Measurements from ENCODE around the gene MARK2. TPM values are rescaled to one million over a fixed set of nuclear protein-coding genes. Genes with fewer than 3 reads are reported as not detected.

The MARK2 gene
- total and polyA plus RNA-seq, 2 donors (not counting 1 experiment from before 2014, with no cell fraction given): 6.4 to 12.3 TPM

DNA sequence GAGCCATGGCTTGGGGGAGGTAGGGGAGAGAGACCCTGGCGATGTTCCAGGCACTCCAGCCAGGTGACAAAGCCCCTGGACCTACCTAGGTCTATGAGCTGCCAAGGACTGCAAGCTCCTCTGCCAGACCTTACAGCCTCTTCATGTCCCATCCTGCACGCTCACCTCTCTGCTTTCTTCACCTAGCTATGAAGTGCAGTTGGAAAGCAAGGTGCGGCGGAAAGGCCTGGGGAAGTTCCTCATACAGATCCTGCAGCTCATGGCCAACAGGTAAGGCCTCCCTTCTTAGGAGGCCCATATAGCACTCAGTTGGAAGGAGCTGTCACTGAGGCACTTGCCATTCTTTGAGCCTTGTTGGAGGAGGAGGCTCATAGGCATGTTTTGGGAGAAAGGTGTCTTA lies 113.7 kb downstream of the MARK2 start:
- Histone ChIP-seq H3K36me3 (ENCODE audit: control insufficient read depth, insufficient read depth, low read length) (peaks cover 6% of the 10 kb centered on the region), H3K4me2 (ENCODE audit: extremely low read depth, insufficient read depth, low read length) (no peak overlapping the region)
- TF ChIP-seq CTCF (conservative IDR thresholded peaks at IDR 0.05 in 1 of 2, IDR thresholded peaks at IDR 0.05 in 1 of 2; ENCODE audit: low read depth in 1 of 2, low read length in 2 of 2): no peak
- TF ChIP-seq EZH2 (IDR thresholded peaks at IDR 0.05; ENCODE audit: low read length, missing control alignments): no peak

DNA sequence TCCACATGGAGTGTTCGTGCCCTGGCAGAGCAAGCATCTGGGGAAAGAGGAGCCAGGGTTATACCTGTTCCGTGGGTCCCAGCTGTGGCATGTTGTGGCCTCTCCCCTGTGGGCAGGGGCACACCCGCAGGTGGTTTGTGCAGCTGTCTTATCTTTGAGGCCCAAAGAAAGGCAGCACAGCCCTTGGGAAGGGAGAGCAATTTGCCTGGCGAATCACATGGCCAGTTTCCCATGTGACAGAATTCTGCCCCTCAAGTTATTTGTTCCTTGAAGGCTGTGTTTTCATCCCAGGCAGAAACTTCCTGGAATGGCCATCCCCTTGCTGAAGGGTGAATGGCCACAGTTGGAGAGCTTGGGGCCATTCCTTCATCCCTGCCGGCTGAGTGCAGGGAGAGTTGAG lies 119.1 kb downstream of the MARK2 start:
- H3K9ac ChIP-seq (ENCODE audit: insufficient read depth, low read length): no peak overlapping the region
- H3K36me3 ChIP-seq (ENCODE audit: control insufficient read depth, insufficient read depth, low read length): peaks cover 3% of the 10 kb centered on the region
- no peaks in the 10 kb centered on the region for H4K20me1 ChIP-seq (ENCODE audit: control insufficient read depth, extremely low read depth, insufficient read depth, low read length)
- no peak overlapping the region for H2AFZ ChIP-seq (ENCODE audit: low read length)
- H3K4me1 ChIP-seq (ENCODE audit: control insufficient read depth, extremely low read depth, insufficient read depth, low read length): no peaks in the 10 kb centered on the region
- no peak overlapping the region for H3K27ac ChIP-seq (ENCODE audit: insufficient read depth, low read length)
- no peak overlapping the region for H3K4me3 ChIP-seq (replicated peaks in 1 of 4; ENCODE audit: control extremely low read depth in 1 of 4, insufficient read depth in 1 of 4, low read depth in 3 of 4, low read length in 4 of 4)
- TF ChIP-seq EZH2 (IDR thresholded peaks at IDR 0.05; ENCODE audit: low read length, missing control alignments) (no peak), CTCF (conservative IDR thresholded peaks at IDR 0.05 in 1 of 2, IDR thresholded peaks at IDR 0.05 in 1 of 2; ENCODE audit: low read depth in 1 of 2, low read length in 2 of 2) (no peak)
- H3K4me2 ChIP-seq (ENCODE audit: extremely low read depth, insufficient read depth, low read length): no peak overlapping the region
- no peaks in the 10 kb centered on the region for H3K27me3 ChIP-seq (ENCODE audit: control insufficient read depth, insufficient read depth, low read length)
- DNase-seq (ENCODE audit: low read depth in 2 of 2): no peak
- no peaks in the 10 kb centered on the region for H3K9me3 ChIP-seq (ENCODE audit: control insufficient read depth, insufficient read depth, low read depth, low read length)
- H3K79me2 ChIP-seq (ENCODE audit: control insufficient read depth, insufficient read depth, low read length): no peaks in the 10 kb centered on the region

More for the DNA sequence above, 113.7 kb downstream of the MARK2 start:
- no peak for DNase-seq (ENCODE audit: low read depth in 2 of 2)
- Histone ChIP-seq H3K79me2 (ENCODE audit: control insufficient read depth, insufficient read depth, low read length) (no peaks in the 10 kb centered on the region), H3K27ac (ENCODE audit: insufficient read depth, low read length) (no peak overlapping the region), H3K9ac (ENCODE audit: insufficient read depth, low read length) (no peak overlapping the region), H3K4me3 (replicated peaks in 1 of 4; ENCODE audit: control extremely low read depth in 1 of 4, insufficient read depth in 1 of 4, low read depth in 3 of 4, low read length in 4 of 4) (no peak overlapping the region), H4K20me1 (ENCODE audit: control insufficient read depth, extremely low read depth, insufficient read depth, low read length) (no peaks in the 10 kb centered on the region), H2AFZ (ENCODE audit: low read length) (no peak overlapping the region), H3K9me3 (ENCODE audit: control insufficient read depth, insufficient read depth, low read depth, low read length) (no peaks in the 10 kb centered on the region), H3K4me1 (ENCODE audit: control insufficient read depth, extremely low read depth, insufficient read depth, low read length) (no peaks in the 10 kb centered on the region), H3K27me3 (ENCODE audit: control insufficient read depth, insufficient read depth, low read length) (no peaks in the 10 kb centered on the region)

Other genes starting within 250 kb of the MARK2 start
- gene PLAAT3, start 224.7 kb upstream of the MARK2 start, total RNA-seq: 32.1 and 45.4 TPM in 2 replicates
- 11.4 and 40.9 TPM in 2 replicates for gene PLAAT3, start 224.7 kb upstream of the MARK2 start, polyA plus RNA-seq
- gene ATL3, start 167.7 kb upstream of the MARK2 start, total RNA-seq: 120 and 147 TPM in 2 replicates
- 89.5 and 111 TPM in 2 replicates for gene ATL3, start 167.7 kb upstream of the MARK2 start, polyA plus RNA-seq
- gene RTN3, start 157.6 kb upstream of the MARK2 start, total RNA-seq: 67.8 and 93.3 TPM in 2 replicates
- 158 and 167 TPM in 2 replicates for gene RTN3, start 157.6 kb upstream of the MARK2 start, polyA plus RNA-seq
- 12.9 and 14.4 TPM in 2 replicates for gene ZFTA, start 70.3 kb upstream of the MARK2 start, total RNA-seq
- gene ZFTA, start 70.3 kb upstream of the MARK2 start, polyA plus RNA-seq: 5.4 and 6.0 TPM in 2 replicates
- gene SPINDOC, start 25.7 kb upstream of the MARK2 start, total RNA-seq: 10.7 and 10.8 TPM in 2 replicates
- 10.9 and 13.9 TPM in 2 replicates for gene SPINDOC, start 25.7 kb upstream of the MARK2 start, polyA plus RNA-seq
- 4.1 and 5.6 TPM in 2 replicates for gene RCOR2, start 78.1 kb downstream of the MARK2 start, total RNA-seq
- gene RCOR2, start 78.1 kb downstream of the MARK2 start, polyA plus RNA-seq: 1.8 and 3.9 TPM in 2 replicates
- 7.2 and 9.2 TPM in 2 replicates for gene NAA40, start 99.9 kb downstream of the MARK2 start, total RNA-seq
- gene NAA40, start 99.9 kb downstream of the MARK2 start, polyA plus RNA-seq: 19.1 and 19.7 TPM in 2 replicates
- 255 and 409 TPM in 2 replicates for gene COX8A, start 135.5 kb downstream of the MARK2 start, total RNA-seq
- gene COX8A, start 135.5 kb downstream of the MARK2 start, polyA plus RNA-seq: 200 and 330 TPM in 2 replicates
- 36.5 and 37.8 TPM in 2 replicates for gene OTUB1, start 147.3 kb downstream of the MARK2 start, total RNA-seq
- 113 and 154 TPM in 2 replicates for gene OTUB1, start 147.3 kb downstream of the MARK2 start, polyA plus RNA-seq
- gene FLRT1, start 196.8 kb downstream of the MARK2 start, total RNA-seq: 0.17 and 0.26 TPM in 2 replicates
- gene FLRT1, start 196.8 kb downstream of the MARK2 start, polyA plus RNA-seq: 0.01 and 0.02 TPM in 2 replicates